HG02938 (cell line): Measurements from ENCODE around the gene TLCD3A.
A peak's percentile ranks its signal among the peaks of the same experiment; 100 is the strongest.

Experiments
- ATAC-seq: cut with Tn5 transposase; IDR thresholded peaks from one replicate; pipeline ENCODE4 v1.9.1; 2021; ENCODE audit warnings: mild to moderate bottlenecking, moderate library complexity; ENCODE audit not compliant: unreplicated experiment

The TLCD3A gene

DNA sequence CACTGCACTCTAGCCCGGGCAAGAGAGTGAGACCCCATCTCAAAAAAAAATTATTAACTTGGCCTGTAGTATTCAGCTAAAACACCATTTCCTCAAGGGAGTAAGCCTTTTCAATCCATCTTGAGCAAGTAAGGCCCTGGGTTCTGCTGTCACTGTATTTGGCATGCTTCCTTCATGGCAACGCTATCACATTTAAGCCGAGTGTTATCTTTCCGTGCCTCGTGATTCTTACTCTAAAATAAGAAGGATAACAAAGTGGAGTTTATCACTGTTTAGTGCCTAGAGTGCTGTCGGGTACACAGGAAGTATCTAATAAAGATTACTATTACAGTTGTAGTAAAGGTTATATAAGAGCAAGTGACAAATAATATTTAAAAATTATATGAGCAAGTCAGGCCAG is 26.5 kb upstream of the TLCD3A start:
- ATAC-seq: no peak

DNA sequence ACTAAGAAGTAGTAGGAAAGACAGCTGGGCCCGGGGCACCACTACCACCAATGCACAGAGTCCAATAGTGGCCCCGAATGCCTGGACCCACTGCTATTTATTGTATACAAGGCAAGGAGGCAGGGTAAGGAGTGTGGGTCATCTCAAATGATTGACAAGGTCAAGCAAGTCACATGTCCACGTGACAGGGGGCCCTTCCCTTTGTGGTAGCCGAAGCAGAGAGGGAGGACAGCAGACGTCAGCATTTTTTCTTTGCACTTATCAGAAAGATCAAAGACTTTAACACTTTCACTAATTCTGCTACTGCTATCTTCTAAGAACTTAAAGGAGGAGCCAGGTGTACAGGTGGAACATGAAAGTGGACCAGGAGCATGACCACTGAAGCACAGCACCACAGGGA is 24.3 kb upstream of the TLCD3A start:
- ATAC-seq: no peak

DNA sequence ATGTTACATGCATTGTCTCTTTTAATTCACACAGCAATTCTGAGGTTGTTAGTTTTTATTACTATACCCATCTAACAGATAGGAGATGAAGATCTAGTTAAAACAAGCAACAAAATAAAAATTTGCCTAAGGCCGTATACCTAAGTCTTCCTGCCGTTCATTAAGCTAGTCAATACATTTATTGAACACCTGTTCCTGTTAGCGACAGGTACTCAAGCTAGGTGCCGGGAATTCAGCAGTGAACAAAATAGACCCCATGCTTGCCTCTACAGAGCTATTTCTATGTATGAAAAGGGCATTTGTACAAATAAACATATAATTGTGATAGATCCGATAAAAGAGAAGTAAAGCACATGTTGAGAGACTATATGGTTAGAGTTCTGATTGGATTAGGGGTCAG is 14.3 kb upstream of the TLCD3A start:
- no peak for ATAC-seq

DNA sequence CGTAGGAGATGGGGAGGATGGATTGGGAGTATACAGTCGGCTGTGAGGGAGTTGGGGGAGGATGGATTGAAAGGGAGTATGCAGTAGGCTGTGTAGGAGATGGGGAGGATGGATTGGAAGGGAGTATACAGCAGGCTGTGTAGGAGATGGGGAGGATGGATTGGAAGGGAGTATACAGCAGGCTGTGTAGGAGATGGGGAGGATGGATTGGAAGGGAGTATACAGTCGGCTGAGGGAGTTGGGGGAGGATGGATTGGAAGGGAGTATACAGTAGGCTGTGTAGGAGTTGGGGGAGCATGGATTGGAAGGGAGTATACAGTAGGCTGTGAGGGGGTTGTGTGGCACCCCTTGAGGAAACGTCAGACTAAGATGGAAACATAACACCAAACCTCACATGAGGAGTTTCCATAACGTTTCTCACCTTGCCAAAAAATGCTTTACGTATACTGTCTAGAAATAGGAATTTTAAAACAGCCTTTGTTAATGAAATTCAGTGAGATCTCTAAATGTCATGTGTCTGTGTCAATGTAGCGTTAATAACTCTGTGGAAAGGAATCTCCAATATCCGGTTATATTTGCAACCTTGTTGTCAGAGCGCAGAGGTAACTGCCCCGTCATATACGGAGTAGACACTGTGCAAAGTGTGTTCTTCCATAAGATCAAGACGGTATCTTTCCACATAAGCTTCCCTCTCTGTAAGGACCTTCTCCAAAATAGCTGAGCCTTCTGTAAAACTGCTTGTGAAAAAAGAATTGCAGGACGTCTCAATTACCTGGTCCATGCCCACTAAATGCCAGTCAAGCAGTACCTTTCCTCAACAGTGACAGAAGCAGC is 11.5 kb upstream of the TLCD3A start:
- no peak for ATAC-seq

DNA sequence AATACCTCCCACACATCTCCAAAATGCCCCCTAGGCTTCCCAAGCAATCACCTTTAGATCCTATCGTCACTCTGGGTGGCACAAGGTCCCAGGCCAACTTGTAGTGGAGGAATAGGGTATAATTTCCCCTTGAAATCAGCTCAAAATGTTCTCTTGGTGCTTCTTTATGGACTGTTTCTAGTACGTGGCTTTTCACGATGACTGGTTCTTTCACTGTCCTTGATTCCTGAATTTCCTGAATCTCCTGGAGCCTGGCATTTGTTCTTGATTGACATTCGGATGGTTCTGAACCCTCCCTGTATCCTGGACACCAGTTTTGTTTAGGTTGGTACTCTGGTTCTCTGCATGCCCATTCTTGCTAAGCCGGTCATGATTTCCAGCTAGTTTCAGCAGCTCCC is 10.9 kb upstream of the TLCD3A start:
- no peak for ATAC-seq

DNA sequence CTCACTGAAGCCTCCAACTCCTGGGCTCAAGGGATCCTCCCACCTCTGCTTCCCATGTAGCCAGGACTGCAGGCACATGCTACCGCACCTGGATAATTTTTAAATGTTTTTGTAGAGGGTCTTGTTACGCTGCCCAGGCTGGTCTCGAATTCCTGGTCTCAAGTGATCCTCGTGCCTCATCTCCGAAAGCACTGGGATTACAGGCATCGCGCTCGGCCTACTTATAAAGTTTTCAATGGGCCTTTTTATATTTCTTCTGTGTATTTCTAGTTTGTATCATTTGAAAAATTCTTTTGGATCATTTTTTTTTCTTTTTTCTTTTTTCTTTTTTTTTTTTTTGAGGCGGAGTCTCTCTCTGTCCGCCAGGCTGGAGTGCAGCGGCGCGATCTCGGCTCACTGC is 7.3 kb upstream of the TLCD3A start:
- no peak for ATAC-seq

DNA sequence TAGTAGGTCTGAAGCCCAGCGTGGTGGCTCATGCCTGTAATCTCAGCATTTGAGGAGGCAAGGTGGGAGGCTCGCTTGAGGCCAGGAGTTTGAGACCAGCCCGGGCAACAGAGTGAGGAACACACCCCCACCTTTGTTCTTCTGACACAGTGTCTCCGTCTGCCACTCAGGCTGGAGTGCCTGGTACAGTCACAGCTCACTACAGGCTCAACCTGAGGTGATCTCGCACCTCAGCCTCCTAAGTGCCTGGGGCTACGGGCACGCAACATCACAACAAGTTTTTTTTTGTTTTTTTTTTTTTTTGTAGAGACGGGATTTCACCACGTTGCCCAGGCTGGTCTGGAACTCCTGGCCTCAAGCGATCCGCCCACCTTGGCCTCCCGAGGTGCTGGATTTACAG is 6.7 kb upstream of the TLCD3A start:
- ATAC-seq: no peak

DNA sequence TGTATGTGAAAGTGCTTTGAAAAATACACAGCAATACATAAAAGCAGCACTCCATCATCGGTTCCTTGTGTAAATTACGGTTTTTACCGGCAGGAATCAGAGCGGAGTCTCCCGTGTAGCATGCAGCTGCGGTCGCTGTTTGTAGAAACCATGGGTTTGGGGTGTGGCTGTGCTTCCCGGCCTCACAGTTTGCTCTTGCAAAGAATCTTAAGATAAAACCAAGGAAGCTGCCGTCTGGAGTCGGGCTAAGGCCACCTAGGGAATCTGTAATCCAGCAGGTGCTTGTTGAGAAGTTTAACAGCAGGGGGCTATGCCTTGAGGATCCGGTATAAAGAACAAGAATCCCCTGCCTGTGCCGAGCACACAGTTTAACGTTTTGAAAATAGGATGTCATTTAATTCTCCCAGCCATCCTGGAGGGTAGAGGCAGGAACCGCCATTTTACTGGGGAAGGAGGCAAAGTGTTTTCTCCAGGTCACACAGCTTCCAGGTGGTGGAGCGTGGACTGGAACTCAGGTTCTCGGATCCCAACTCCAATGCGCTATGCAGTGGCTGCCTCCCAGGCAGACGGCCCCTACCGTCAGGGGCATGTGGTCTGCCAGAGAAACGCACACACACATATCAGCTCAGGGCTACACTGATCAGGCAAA is 6.0 kb upstream of the TLCD3A start:
- ATAC-seq: no peak

DNA sequence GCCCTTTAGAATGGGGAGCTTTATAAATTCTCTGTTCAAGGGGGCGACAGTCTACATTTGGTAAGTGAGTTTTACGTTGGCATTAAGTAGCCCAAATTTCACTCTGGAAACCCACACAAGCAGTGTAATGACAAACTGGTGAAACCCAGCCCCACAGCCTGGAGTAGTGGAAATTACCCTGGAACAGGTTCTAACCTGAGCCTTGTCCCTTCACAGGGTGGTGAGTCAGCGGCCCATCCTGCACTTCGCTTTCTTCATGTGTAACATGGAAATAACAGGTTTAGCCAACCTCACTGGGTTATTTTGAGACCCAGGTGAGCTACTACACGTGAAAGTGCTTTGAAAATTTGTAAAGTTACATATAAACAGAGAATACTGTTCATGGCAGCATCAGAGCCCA is 3.5 kb upstream of the TLCD3A start:
- ATAC-seq: no peak

DNA sequence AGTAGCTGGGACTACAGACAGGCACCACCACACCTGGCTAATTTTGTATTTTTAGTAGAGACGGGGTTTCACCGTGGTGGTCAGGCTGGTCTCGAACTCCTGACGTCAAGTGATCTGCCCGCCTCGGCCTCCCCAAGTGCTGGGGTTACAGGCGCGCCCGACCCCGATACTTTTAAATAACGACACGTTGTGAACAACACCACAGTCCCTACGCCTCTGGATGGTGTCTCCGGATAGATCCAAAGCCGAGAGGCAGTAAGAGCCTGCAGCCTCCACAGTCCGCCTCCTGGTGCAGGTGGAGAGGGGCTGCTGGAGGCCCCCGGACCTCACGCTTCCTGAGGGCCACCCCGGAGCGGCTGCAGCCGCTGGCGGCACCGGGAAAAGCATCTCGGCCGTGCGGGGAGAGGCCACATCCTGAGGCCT is 741 bp upstream of the TLCD3A start:
- ATAC-seq: no peak

DNA sequence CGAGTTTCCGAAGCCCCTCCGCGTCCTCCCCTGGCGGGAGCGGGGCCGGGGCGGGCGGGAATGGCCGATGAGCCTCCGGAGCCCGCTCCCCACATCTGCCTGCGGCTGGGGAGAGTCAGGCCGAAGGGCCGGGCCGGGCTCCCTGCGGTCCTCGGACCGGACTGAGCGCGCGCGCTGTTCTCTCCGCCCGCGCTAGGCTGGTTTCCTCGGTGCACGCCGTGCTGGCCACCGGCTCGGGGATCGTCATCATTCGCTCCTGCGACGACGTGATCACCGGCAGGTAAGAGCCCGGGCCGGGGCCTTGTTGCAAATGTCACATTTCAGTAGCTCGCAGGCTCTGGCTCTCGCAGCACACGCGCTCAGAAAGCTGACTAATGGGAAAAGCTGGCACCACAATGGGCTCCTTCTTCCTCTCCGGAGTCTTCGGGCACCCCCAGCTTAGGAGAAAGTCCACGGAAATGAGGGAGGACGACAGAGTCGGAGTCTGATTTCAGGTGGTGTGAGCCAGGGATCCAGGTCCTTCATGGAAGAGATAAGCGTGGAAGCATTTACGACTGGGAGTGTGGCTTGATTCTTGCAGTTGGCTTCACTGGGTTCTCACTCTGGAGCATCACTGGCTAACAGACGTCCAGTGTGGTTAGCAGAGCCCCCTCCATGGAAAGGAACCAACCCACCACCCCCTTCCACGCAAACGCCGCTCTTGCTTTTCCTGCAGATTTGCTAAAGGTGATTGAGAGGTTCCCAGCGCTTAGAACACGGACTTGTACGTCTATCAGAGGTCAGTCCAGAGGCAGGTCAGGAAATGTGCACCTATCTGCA is 715 bp downstream of the TLCD3A start:
- ATAC-seq: no peak

DNA sequence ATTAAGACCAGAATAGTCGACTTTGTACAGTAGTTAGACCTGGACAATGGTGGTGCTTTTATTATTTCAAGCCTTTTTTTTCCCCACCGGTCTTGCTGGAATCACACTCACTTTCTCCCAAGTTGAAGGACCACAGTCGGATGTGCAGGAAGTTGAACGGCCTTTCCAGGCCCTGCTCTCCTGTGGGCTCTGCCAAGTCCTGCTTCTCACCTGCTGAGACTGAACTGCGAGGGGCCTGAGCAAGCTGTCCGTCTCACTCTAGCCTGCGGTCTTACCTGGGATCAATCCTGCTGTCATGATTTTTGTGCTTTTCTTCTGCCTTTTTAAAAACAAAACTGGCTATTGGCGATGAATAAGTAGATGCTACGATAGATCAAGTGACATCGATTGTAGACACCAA is 1.3 kb downstream of the TLCD3A start:
- no peak for ATAC-seq

DNA sequence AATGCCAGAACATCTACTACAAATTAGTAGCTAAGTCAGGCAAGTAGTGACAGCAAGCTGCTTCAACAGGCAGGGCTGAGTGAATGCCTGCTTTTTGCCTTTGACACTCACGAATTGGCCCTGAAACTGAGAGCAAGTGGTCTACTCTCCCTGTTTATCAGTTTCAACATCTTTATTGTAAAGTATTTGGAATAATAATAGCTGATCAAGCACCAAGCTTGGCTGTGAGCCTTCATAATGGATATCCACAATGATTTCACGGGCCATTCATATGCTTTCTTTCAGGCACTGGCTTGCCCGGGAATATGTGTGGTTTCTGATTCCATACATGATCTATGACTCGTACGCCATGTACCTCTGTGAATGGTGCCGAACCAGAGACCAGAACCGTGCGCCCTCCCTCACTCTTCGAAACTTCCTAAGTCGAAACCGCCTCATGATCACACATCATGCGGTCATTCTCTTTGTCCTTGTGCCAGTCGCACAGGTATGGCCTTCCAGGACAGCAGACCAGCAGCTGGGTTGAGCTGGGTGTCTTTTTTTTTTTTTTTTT is 5.2 kb downstream of the TLCD3A start:
- no peak for ATAC-seq

DNA sequence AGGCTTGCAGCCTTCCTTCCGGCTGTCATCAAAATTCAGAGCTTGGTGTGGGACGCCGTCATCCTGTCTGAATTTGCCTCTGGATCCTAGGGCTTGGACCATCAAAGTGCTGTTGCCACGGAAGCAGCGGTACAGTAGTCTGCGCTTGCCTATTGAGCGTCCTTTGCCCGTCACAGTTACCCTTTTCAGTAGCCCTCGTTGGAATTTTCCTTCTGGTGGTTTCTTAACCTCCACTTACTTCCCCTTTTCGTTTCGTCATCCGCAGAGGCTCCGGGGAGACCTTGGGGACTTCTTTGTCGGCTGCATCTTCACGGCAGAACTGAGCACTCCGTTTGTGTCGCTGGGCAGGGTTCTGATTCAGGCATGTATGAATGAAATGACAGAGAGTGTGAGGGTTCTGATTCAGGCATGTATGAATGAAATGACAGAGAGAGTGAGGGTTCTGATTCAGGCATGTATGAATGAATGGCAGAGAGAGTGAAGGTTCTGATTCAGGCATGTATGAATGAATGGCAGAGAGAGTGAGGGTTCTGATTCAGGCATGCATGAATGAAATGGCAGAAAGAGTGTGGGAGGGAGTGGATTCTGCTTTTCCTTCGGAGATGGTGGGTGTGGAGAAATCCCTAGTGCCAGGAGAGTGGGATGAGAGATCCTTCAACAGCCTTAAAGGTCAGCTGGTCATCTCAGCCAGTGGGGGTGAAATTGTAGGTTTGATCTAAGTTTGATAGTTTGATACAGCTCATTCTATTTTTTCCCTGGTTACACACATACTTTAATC is 8.0 kb downstream of the TLCD3A start:
- peak; percentile 90 for ATAC-seq

DNA sequence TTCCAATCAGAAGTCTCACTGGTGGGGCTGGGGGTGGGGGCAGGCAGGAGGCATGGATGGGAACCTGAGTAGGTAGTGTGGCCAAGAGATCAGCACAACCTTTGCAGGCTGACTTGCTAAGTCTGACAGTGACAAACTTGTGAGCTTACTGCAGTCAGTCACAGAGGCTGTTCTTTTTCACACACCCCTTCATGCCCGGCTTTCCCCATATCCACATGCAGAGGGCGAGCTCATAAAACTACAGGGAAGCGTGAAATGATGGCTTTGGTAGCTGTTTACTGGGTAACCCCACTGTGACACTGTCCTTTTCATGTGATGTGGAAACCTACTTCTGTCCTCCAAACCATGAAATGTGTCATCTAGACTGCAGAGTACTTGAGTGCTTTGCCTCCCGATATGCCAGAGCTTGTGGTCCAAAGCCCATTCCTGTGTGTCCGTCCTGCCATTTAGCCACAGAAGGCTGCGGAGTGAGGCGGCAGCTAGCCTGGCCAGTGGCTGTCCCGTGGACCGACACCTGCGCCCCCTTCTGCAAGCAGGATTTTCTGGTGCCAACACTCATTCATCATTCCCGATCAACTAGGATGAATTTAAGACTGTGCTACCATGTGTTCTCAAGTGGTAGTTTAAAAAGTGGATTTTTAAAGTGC is 9.9 kb downstream of the TLCD3A start:
- no peak for ATAC-seq

DNA sequence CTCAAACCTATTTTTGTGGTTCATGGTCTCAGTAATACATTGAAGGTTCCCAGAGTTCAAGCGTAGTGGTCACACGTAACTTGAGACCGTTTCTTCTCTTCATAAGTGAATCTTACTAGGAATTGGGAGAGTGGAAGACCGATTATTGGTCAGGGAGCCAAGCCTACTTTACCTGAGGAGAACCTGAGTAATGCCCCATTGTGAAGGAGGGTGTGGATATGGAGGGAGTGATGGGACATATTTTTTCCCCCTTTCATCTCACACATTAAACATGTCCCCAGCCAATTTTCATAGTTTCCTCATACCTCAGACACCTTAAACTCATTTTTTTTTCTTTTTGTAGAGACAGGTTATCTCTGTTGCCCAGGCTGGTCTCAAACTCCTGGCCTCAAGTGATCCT is 10.7 kb downstream of the TLCD3A start:
- ATAC-seq: no peak

DNA sequence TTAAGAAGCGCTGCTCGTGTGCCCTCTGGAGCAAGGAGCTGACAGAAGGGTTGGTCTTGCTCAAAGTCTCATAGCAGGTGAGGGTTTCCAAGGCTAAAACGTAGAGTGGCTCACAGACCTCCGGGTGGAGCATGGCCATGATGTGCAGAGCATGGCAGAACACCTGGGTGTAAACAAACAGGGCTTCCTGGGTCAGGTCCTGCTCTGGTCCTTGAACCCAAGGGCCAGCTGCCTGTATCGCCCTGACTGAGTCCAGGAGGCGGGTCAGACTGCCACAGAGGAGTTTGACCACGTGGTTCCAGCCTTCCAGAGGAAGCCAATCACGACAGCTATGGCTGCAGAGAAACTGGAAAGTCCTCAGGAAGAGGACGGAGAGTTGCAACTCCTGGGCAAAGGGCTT is 12.5 kb downstream of the TLCD3A start:
- ATAC-seq: no peak

DNA sequence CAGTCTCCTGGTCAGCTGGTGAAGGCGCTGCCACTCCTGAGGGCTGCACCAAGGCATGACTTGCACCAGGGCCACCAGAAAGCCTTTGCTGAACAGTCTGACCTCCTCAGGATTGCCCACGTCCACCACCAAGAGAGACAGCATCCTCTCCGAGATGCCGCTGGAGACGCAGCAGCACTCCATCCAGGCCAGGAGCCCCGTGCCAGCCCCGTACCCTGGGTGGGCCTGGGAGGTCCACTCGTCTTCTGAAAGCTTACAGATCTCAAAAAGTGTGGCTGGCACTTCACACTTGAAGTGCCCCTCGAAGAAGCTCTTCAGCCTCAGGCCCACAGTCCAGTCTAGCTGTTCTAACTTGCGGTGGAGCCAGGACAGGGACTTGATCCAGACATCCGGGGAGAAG is 13.0 kb downstream of the TLCD3A start:
- ATAC-seq: no peak

DNA sequence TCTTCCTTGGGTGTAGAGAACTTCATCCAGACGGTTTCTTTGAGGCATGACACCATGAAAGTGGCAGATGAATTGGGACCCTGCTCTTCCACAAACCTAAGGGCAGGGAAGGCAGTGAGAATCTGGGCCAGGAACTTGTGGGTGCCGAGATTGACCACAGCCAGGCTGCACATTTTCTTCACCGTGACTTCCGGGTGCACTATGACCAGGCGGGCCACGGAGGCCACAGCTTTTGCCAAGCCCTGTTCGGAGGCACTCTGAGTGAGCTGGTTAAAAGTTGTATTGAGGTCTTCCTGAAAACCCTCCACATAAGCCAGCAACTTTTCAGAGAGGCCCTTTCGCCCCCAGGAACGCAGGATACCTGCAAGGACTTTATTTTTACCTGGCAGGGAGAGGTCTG is 13.8 kb downstream of the TLCD3A start:
- ATAC-seq: no peak
